ENCODE measurements around the gene GLP1R.
A peak's percentile ranks its signal among the peaks of the same experiment; 100 is the strongest.
"Not testable (repeated sequence)": the region's sequence is repeated elsewhere in the genome, so short reads cannot be mapped to it uniquely, and the experiment has no call there.

Gene GLP1R

DNA sequence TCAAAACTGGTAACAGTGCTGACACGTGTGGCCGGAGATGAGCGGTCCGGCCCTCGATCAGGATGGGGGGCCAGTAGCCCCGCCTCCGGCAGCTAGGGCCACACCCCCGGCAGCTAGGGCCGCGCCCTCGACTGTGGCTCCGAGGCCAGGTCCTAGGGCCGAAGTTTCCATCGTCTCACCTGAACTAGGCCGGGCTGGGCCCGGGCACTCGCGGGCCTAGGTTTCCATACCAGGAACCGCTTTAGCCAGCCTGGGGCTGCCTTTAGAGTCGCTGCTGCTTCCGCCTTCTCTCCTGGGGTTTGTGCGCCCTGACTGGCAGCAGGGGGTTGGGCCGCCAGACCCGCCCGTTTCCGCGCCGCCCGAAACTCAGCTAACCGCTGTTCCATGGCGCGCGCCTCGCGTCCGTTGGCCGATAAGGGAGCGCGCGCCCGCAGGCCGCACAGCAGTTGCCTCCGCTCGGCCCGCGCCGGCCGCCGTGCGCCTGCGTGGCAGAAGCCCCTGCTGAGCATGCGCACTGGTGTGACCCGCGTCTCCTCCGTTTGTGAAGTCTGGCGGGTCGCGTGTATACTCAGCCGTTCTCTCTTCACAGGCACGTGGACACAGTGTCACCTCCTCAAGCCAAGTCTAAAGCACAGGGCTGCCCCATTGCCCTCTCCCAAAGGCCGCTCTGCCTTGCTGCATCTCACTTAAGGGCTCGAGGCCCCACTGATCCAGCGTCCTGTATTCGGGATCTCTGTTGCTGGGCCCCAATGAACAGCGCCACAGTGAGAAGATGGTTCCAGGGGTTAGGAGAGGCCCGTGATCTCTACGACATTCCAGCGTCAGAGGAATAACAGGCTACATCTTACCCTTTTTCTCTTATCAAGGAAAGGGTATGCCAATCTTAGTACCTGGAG lies 66.4 kb downstream of the GLP1R start, which contains the start of gene SAYSD1:
TSS of gene SAYSD1 (minus strand) at position 483 of the 896 bp plus-strand sequence. CDS start at position 386, 97 bp downstream.
- peak within 1 kb of the TSS; percentile 69 for H3K4me3 ChIP-seq (ENCODE audit: low read length)
- DNase-seq (ENCODE audit: low read depth), result peak; percentile 94
- TF ChIP-seq, protein P1, sequence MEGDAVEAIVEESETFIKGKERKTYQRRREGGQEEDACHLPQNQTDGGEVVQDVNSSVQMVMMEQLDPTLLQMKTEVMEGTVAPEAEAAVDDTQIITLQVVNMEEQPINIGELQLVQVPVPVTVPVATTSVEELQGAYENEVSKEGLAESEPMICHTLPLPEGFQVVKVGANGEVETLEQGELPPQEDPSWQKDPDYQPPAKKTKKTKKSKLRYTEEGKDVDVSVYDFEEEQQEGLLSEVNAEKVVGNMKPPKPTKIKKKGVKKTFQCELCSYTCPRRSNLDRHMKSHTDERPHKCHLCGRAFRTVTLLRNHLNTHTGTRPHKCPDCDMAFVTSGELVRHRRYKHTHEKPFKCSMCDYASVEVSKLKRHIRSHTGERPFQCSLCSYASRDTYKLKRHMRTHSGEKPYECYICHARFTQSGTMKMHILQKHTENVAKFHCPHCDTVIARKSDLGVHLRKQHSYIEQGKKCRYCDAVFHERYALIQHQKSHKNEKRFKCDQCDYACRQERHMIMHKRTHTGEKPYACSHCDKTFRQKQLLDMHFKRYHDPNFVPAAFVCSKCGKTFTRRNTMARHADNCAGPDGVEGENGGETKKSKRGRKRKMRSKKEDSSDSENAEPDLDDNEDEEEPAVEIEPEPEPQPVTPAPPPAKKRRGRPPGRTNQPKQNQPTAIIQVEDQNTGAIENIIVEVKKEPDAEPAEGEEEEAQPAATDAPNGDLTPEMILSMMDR (IDR thresholded peaks at IDR 0.05; ENCODE audit: insufficient read depth, low read depth, low read length, missing control alignments), result no peak

DNA sequence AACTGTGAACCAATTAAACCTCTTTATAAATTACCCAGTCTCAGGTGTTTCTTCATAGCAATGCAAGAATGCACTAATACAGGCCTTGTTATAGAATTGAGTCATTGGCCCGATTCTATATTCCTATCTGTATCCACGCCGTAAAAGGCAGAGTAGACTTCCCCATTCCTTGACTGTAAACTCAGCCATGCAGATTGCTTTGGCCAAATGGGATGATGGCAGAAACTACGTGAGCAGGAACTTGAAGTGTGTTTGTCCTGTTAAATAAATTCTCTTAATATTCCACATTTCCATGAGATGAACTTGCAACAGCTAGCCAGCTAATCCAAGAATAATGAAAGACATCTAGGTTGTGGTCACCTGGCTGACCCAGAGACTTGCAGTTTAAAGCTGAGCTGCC lies 70.3 kb downstream of the GLP1R start:
- TF ChIP-seq, protein P1 (IDR thresholded peaks at IDR 0.05; ENCODE audit: insufficient read depth, low read depth, low read length, missing control alignments), result no peak
- no peak for DNase-seq (ENCODE audit: low read depth)
- H3K4me3 ChIP-seq (ENCODE audit: low read length), result no peak overlapping the region

DNA sequence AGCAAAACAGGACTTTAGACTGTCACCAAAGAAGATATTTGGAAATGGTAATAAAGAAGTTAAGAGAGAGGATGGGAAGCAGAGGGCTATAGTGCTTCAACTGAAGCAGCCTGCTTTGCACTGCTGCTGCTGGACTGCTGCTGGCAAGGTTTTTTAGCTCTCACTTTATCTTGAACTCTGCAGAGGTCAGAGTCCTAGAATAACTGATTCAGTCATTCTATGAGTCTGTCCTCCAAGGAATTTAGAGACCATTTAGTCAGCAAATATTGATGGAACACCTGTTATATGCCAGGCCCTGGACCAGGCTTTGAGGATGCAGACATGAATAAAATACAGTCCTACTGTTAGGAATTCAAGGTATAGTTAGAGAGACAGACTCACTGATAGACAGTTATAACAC lies 75.5 kb downstream of the GLP1R start:
- H3K4me3 ChIP-seq (ENCODE audit: low read length), result no peak overlapping the region
- TF ChIP-seq, protein P1 (IDR thresholded peaks at IDR 0.05; ENCODE audit: insufficient read depth, low read depth, low read length, missing control alignments), result no peak
- no peak for DNase-seq (ENCODE audit: low read depth)

DNA sequence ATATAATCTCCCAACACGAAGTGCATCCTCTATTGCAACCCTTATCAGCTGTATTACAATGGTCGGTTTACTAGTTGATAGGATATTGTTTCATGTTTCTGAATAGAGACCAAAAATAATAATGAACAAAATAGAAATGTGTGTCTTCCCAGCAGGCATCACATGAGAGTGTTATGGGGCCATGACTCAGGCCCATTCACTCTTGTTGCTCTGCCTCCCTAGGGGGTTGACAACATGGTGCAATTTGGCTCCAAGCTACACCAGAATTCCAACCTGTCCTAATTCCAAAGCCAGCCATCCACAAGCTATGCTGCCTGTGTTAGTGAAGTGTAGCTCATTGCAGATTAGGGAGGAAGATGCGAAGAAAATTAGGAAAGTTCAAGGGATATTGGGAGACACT lies 79.5 kb downstream of the GLP1R start:
- no peak overlapping the region for H3K4me3 ChIP-seq (ENCODE audit: low read length)
- TF ChIP-seq, protein P1 (IDR thresholded peaks at IDR 0.05; ENCODE audit: insufficient read depth, low read depth, low read length, missing control alignments), result no peak
- DNase-seq (ENCODE audit: low read depth), result no peak

DNA sequence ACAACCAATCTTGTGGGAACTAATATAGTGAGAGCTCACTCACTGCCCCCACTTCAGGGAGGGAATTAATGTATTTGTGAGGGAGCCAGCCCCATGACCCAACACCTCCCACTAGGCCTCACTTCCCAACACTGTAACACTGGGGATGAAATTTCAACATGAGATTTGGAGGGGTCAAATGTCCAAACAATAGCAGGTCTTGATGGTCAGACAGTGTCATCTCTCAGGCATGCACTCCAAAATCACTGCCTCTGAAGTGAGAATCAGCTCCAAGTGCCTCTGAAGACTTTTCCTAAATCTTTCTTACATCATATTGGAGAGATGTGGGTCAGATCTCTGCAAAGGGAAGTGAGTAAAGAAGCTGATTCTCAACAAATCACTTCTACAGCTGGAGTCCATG lies 80.3 kb downstream of the GLP1R start:
- TF ChIP-seq, protein P1 (IDR thresholded peaks at IDR 0.05; ENCODE audit: insufficient read depth, low read depth, low read length, missing control alignments), result no peak
- DNase-seq (ENCODE audit: low read depth), result no peak
- no peak overlapping the region for H3K4me3 ChIP-seq (ENCODE audit: low read length)

DNA sequence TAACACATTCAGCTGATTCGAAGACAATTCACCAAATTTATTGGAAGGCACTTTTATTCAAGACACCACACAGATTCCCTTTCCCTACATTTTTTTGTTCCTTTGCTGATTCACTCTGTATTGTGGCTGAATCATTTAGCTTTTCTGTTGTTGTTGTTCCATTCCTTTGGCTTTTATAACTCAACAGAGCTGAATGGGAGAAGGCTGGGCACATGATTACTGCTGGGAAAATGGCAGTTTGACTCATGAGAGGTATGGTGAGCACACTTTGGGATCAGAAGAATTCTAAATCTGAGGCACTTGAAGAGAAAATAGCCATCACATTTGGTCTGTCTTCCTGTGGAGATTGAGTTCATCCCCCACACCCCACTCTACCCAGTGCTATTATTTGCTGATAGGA lies 82.1 kb downstream of the GLP1R start:
- DNase-seq (ENCODE audit: low read depth), result peak; percentile 11
- no peak overlapping the region for H3K4me3 ChIP-seq (ENCODE audit: low read length)
- TF ChIP-seq, protein P1 (IDR thresholded peaks at IDR 0.05; ENCODE audit: insufficient read depth, low read depth, low read length, missing control alignments), result no peak

DNA sequence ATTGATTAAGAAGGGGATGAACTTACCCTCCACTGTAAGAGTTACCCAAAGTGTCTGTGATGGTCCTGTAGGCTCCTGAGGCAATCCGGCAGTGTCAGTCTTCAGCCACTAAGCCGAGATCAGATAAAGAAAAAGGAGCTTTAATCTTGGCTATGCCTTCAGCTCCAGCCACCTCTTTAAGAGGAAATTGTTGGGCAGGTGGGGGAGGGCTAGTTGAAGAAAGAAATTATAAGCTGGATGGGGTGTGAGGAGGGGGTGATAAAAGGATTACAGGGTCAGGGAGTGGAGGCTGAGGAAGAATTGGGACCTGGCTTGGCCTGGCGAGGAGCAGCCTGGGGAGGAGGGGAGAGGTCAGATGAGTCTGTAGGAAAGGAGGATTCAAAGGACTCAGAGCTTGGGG lies 86.2 kb downstream of the GLP1R start:
- DNase-seq (ENCODE audit: low read depth); H3K4me3 ChIP-seq (ENCODE audit: low read length): not testable (repeated sequence)

DNA sequence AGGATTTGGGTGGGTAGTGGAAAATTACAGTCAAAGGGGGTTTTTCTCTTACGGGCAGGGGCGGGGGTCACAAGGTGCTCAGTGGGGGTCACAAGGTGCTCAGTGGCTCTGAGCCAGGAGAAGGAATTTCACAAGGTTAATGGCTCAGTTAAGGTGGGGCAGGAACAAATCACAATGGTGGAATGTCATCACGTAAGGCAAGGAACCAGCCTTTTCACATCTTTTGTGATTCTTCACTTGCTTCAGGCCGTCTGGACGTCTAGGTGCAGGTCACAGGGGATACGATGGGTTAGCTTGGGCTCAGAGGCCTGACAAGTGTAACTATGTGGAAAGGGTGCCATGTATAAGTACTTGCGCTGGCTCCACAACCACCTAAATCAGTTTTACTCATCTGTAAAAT lies 87.6 kb downstream of the GLP1R start:
- not testable (repeated sequence) for DNase-seq (ENCODE audit: low read depth); H3K4me3 ChIP-seq (ENCODE audit: low read length)

All from epithelial cell of esophagus (primary cell).